ENCODE data around the gene SSR2.
"Not testable (repeated sequence)": the region's sequence is repeated elsewhere in the genome, so short reads cannot be mapped to it uniquely, and the experiment has no call there.

The SSR2 gene

DNA sequence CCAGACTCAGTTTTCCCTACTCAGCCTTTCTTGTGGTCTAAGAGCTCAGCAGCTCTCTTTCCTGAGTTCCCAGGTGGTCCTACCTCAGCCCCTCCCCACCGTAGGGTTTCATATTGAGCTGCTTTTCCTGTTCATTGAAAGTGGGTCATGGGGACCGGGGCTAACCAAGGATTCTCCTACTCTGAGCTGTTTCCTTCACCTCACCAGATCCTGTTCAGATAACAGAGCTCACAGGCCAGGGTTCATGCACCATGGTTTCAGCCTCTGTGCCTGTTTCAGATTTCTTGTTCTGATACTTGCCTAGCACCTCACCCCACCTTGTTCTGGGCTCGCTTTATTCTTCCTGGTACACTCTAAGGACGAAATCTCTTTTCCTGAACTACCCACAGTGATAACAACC is 24.3 kb upstream of the SSR2 start:
- no peak for DNase-seq

DNA sequence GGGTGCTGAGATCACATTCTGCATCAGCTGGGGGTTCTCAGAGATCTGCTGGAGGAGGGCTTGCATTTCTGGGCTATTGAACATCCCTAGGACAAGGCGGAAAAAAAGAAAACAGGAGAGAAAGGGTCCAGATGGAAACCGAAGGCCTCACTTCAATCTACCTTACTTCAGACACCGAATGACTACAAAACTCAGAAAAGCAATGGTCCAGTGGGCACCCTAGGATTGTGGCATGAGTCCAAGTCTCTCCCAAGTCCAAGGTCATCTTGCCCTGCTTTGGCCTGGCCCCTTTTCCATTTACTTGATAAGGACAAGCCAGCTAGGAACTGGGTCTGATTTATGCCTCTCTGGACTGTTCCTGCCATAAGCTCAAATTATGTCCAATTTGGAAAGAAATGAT is 22.1 kb upstream of the SSR2 start:
- no peak for DNase-seq

DNA sequence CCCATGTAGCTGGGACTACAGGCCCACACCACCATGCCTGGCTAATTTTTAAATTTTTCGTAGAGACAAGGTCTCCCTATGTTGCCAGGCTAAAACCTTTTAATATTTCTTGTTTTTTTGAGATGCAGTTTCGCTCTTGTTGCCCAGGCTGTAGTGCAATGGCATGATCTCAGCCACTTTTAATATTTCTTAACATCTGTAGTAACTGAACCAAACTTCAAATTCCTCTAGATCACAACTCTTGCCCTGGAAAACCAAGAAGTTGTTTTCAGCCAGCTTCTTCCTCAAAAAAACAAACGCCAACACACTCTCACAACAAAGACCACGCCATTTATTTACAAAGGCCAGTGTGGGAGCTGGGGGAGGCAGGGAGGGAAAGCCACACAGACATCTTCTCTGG is 14.2 kb upstream of the SSR2 start:
- DNase-seq, result not testable (repeated sequence)

DNA sequence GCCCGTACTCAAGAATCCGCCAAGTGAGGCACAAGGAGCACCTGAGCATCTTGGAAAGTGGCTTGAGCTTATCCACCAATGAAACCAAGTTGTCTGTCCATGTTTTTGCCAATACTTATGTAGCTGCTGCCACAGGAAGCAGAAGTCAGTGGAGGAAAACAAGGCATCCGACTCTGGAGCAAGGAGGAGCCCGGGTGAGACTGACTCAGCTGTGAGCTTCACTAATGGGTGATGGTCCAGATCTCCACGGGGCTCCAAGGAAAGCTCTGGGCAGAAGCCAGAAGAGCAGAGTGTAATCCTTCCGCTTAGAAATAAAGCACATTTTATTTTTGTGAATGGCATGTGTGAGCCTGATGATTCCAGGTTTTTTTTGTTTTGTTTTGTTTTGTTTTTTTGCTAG is 12.3 kb upstream of the SSR2 start:
- DNase-seq, result no peak

DNA sequence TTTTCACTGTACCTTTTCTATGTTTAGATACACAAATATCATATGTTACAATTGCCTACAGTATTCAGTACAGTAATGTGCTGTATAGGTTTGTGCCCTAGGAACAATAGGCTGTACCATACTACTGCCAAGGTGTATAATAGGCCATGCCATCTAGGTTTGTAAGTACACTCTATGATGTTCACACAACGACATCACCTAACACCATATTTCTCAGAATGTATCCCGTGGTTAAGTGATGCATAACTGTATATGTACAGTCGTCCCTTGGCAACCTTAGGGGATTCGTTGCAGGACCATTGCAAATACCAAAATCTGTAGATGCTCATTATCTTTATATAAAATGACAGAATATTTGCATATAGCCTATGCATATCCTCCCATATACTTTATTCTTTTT is 5.8 kb upstream of the SSR2 start:
- no peak for DNase-seq

DNA sequence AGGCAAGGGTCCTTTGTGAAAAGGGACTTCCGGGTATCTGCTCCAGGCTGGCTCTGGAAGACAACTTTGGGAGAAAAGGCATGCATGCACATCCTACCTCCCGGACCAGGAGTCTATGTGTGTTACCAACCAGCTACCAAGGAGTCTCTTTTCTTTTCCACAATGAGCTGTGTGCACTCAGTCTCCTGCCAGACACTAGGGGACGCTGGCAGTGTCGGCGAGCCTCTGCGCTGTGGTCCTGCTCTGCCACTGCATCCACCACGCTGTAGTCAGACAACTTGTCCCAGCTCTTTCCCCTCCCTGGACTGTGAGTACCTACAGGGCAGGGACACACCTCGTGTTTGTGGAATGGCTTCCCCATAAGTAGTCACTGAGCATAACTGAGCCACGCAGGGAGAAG is 5.1 kb upstream of the SSR2 start:
- peak; percentile 83 to 86 for DNase-seq

DNA sequence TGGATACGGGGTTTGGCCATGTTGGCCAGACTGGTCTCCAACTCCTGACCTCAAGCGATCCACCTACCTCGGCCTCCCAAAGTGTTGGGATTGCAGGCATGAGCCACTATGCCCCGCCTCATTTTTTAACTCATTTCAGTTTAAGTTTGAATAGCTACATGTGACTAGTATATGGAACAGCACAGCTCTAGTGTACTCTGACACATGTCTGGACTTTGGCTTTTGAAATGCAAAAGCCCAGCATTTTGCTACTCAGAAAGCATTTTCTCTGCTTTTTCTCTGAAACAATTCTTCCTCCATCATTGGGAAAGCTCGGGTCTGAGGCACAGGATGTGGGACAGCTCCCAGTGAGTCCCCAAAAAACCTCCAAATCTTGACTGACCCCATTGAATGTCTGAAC is 4.0 kb upstream of the SSR2 start:
- no peak for DNase-seq

DNA sequence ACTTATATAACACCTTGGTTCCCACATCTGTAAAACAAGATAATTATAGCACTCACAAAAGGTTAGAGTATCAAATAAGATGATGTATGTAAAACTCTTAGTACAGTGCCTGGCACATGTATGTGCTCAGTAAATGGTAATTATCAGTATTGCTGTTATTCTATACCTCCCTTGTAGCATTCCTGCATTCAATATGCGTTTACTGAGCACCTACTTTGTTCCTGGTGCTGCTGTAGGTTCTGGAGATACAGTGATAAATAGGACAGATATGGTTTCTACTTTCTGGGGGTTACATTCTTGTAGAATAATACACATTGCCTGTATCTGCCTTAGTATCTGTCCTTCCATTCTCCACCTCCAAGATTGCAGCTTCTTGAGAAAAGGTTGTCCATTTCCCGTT is 1.2 kb upstream of the SSR2 start:
- no peak for DNase-seq

DNA sequence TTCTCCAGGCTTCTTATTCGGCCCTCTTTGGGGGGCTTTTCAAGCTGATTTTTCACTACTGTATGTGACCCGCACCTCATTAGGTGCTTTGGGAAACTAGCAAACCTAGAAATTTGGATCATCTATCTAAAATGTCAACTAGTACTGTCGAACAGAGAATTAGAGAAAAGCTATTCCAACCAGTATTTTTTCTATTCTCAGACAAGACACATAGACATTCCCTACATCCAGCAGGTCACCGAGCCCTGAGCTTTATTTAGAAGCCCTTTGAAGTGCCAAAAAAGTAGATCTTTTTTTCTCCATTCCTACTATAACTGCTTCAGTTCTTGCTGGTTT is 310 bp upstream of the SSR2 start:
- DNase-seq, result no peak

DNA sequence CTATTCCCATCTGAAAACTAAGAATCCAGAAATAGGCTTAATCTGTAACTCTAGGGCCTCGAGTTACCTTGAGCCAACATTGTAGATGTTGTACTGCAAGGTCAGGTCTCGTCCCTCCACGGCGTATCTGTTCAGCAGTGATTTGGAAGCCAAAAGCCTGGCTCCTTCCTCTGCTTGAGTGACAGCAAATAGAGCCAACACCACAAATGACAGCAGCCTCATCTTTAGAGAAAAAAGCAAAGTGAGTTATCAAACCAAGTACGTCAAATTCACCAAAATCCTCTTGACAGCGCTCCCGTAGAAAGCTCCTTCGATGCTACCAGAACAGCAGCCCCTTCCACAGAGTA is 832 bp downstream of the SSR2 start:
- no peak for DNase-seq

DNA sequence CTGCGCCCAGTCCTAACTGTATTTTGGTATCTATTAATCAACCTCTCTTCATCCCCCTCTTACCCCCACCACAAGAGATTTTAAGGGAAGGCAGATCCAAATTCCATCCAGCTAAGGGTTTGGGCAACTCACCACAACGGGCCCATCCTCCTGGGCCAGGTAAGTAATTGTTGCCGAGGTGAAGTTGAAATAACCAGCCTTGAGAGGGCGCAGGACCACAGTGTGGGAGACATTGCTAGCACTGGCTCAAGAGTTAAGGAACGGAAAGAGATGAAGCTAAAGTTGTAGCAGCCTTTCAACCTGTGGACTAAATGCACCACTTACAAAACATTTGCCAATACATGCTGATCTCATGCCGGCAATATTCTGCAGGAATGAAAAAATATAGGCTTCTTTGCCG is 5.9 kb downstream of the SSR2 start:
- DNase-seq, result no peak

DNA sequence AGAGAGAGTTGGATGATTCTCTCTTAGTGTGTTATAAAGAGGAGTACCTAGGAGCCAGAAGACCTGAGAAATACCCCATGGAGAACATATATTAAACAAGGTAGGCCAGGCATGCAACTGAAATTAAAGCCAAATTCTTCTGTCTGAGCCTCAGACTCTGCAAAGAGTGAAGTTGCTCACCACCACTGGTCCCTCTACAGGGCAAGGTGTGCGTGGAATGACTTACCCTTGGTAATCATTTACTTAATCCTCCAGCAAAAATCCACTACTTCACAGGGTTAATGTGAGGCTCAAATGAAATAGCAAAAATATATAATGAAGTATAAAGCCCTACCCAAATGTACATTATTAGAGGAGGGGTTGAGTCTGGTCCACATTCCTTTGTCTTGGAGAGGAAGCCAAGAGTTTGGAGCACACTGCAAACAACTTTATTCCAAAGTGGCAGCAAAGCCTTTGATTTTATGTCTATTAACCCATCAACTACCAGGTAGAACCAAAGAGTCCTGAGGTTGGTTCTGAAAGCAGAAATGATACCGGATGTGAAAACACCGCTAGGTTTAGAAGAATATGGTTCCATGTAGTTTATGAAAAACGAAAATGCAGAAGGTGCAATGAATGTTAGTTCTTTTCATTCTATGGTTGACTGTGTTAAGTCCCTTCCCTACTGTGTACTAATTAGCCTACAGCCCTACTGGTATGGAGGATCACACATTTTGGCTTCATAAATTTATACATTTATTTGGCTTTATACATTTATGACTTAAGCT is 8.5 kb downstream of the SSR2 start:
- DNase-seq, result no peak

DNA sequence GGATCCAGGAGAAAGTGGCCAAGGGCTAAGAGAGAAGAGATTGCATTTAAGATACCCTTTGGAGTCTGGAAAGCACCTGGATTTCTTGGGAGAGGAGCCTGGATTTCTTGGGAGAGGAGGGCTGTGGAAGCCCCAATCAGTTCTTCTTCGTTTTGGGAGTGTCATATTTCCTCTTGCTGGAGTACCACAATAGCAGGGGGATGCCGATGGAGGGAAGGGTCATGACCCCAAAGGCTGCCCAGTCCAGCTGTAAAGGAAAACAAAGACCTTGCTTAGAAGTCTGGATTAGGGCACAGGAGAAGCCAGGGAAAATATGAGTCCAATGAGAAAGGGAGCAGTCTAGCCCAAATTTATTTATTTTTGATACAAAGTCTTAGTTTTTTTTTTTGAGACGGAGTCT is 11.3 kb downstream of the SSR2 start:
- no peak for DNase-seq

DNA sequence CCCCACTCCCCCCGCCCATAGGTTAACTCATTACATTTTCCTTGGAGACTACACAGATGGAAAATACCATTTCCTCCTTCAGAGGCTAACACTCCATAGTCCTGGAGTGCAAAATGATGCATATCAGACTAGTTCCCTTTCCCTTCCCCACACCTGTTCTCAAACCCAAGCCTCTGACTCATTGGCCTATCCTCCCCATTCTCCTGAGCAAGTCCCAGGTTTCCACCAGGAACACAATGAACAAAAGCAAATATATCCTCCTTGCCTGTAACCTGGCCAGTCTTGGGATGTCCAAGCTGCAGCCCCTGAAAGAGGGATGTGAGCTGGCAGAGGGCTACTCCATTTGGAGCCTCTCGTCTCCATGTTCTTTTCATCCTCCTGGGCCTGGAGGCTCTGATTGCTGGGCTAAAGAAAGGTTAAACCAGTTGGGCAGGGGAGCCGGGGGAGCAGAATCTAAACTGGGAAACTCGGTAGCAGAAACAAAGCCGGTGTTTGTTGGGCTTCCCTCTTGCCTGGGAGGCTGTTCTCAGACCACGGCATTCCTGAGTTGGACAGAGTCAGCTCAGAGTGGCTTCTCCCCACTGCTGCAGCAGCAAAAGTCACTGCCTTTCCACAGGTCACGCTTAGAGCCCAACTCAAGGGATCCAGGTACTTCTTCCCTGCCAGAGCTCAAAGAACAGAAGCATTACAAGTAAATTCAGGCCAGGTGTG is 13.9 kb downstream of the SSR2 start:
- DNase-seq, result no peak

DNA sequence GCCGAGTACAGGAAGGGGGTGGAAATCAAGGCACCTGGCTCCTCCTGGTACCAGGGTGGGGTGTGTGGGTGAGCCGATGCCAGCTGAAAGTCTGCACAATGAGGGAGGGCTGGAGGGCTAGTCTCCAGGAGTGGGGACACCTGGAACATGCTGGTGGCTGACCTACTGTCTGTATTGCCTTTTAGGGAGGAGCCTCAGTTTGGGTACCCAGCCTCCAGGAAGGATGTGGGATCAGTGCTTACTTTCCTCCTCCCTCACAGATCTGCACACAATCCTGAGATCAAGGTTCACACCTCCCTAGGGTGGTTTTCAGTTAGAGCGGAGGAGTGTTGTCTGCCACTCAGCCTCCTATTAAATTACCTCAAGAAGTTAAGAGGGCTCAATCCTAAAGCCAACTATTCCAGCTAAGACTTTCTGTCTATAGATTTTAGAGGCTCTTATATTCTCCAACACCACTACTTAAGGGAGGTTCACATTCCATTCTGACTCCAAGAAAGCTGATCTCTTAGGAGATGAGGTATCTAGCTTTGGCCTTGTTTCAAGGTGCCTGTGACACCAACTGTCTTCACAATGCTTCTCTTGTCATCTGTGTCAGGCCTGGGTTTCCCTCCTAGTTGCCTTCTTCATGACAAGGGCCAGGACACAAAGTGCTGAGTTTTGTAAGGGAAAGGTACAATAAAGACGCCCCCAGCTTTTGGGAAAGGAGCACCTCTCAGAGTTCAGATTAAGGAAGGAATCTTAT is 15.7 kb downstream of the SSR2 start:
- DNase-seq, result peak in 1 of 2 experiments; percentile 23

DNA sequence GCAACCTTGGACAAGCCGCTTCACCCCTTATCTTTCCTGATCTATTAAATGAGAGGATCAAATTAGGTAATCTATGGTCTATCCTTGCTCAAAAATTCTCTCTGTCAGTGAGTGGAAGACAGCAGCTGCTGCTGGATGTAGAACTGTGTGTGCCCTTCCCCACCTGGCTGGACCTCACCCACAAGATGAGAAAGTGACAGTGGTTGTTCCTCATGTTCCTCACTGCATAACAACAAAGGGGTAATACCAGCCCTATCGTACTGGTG is 16.9 kb downstream of the SSR2 start:
- DNase-seq, result no peak

DNA sequence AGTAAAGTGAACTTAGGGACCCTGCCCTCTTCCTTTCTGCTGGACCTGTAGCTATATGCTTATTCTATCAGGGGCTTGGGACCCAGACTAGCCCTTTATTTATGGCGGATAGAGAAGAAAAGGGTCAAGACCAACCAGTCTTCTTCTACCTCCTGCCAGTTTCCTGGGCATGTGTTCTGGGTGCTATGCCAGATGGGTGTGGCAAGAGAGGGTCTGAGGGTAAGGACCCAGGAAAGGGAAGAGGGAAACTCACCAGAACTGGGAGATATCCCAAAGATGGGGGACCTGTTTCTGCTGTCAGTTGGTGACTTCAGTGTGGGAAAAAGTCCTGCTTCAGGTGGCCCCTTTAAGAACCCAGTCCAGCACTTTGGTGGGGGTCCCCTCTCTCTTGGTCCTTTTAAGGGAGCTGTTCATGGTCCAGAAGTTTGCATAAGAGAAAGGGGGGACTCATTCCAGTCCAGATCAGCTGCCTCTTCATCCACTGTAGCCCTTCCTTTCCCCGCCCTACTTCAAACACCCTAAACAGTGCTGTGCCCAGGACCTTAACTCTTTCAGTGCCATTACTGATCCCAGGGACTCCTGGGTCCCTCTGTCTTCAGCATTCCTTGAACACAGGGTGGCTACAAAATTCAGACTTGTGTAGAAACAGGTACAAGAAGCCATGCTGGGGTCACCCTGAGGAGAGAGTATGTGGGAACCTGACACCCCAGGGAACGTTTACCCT is 18.4 kb downstream of the SSR2 start:
- no peak for DNase-seq

DNA sequence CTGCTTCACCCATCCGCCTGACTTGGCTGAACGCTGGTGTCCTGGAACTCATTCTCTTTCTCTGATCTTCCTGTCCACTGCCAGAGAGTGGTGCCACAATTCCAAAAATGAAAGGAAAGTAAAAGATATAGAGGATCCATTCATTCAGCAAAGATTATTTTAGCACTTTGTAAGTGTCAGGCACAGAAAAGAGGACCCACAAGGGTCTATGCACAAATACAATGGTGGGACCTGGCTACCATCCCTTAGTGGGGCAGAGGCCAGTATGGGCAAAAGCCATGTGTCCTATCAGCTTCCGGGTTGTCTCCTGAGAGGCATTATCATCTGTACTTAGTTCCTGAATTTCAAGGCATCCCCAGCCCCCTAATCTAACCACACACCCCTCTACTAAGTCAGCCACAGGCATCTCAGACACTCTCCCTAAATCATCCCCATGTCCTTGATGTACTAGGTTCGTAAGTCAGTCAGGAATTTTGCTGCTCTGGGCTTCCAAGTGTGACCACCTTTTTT is 19.0 kb downstream of the SSR2 start:
- DNase-seq, result peak; percentile 34 to 60

DNA sequence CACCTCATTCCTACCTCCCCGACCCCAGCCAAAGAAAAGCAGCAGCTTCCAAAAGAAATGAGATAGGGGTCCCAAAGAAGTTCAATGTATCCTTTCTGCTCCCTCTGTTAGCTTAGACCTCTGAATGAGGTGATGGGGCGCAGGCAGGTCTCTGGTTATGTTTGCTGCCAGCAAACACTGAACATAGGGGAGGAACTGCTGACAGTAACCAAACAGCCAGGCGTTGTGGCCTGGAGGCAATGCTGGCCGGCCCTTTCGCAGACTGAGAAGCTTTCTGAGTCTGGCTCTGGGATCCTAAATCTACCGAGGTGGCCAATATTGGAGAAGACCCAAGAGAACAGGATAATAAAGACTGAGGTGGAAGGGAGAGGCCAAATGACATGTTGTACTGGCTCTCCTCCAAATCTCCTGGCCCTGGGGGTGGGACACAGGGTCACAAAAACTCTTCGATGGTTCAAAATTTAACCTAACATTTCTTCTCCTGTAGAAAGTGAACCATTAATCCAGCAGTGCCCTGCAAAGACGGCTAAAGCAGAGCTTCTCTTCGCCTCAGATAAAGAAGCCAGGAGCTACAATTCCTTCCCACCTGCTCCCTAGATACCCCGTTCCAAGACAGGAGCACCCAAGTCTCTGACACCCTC is 19.6 kb downstream of the SSR2 start:
- no peak for DNase-seq

DNA sequence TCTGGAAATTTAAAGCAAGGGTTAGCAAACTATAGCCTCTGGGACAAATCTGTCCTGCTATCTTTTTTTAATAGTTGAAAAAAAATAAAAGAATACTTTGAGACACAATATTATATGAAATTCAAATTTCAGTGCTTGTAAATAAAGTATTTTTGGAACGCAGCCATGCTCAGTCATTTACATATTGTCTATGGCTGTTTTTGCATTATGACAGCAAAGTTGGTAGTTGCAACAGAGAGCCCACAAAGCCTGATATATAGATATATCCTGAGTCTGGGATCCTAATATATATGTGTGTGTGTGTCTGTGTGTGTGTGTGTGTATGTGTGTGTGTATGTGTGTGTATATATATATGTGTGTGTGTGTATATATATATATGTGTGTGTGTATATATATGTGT is 20.8 kb downstream of the SSR2 start:
- no peak for DNase-seq

DNA sequence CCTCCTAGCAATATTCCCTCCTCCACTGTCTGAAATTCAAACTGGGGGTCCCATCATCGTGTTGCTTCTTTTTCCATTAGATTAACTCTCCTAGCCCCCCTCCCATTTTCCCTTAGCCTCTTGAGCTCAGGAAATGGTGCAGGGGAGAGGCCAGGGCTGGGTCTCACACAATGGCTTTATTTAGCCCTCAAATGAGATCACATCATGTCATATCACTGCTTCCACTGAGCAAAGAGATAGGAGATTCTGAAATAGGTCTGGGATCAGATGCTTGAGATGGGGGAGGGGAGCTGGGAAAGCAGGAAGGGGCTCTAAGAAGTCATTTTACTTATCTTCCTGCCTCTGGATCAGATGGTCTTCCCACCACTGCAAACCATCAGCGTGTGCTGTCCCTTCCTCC is 24.6 kb downstream of the SSR2 start:
- DNase-seq, result no peak

DNA sequence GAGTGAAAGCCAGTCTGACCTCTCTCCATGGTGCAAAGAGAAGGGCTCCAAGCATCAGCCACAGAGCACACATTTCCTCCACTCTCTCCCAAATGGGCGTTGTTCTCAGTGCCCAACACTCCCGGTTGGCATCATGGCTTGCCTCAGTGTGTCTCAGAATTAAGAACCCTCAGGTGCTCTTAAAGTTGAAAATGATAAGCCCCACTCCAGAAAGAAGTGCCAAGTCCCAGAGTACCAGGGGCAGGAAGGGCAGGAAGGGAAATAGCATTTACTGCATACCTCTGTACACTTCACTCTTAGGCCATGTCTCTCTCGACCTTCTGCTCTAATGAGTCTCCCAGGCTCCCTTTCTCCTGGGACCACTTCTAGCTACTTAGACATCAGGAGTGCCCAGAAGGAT is 27.2 kb downstream of the SSR2 start:
- no peak for DNase-seq

All from Kasumi-1 (cell line).